Ectodermal cell (in vitro differentiated cells): ENCODE measurements around the gene HMX2.

Source experiments
- H3K27ac ChIP-seq: 2 replicates; pipeline ENCODE4 v1.7.0; 2013; ENCODE audit warnings: mild to moderate bottlenecking, low read depth, low read length; ENCODE audit not compliant: insufficient read depth, poor library complexity, severe bottlenecking
- H3K27me3 ChIP-seq: 2 replicates; pipeline ENCODE4 v1.7.0; 2013; ENCODE audit warnings: mild to moderate bottlenecking, low read length; ENCODE audit not compliant: insufficient read depth, control insufficient read depth, poor library complexity, severe bottlenecking
- H3K36me3 ChIP-seq: one replicate; pipeline ENCODE4 v1.7.0; 2013; ENCODE audit warnings: low read length; ENCODE audit not compliant: control insufficient read depth, insufficient read depth
- H3K4me1 ChIP-seq: one replicate; pipeline ENCODE4 v1.7.0; 2013; ENCODE audit warnings: low read length; ENCODE audit not compliant: control insufficient read depth, insufficient read depth
- H3K4me3 ChIP-seq: 2 replicates; pipeline ENCODE4 v1.7.0; 2013; ENCODE audit warnings: low read depth, low read length, control low read depth; ENCODE audit not compliant: insufficient read depth
- H3K9me3 ChIP-seq: 2 replicates; pipeline ENCODE4 v1.7.0; 2013; ENCODE audit warnings: mild to moderate bottlenecking, low read length, moderate library complexity; ENCODE audit not compliant: control insufficient read depth
- WGBS, 2 experiments: methylation state at CpG; one replicate each; pipeline ENCODE4 v1.1.7; 2013; ENCODE audit warnings: missing lambda C conversion rate in 2 of 2; 5-methylcytosine and 5-hydroxymethylcytosine counted together

Gene HMX2

GRCh38 chr10:123129618-123130271 lies 18.2 kb upstream of the HMX2 start:
- H3K9me3 ChIP-seq, result no peaks in the 10 kb centered on the region
- no peak overlapping the region for H3K4me3 ChIP-seq
- peaks cover 9% of the 10 kb centered on the region for H3K4me1 ChIP-seq
- H3K27me3 ChIP-seq, result peaks cover 70% of the 10 kb centered on the region
- H3K36me3 ChIP-seq, result no peaks in the 10 kb centered on the region
- H3K27ac ChIP-seq, result no peak overlapping the region
- 83 to 89% methylated on average over 4 of the region's 4 CpGs for WGBS, 2 experiments

- Histone ChIP-seq H3K27ac (no peak overlapping the region), H3K4me1 (peaks cover 25% of the 10 kb centered on the region), H3K27me3 (peaks cover 96% of the 10 kb centered on the region), H3K4me3 (peak overlapping the region; percentile 21), H3K36me3 (no peaks in the 10 kb centered on the region), H3K9me3 (no peaks in the 10 kb centered on the region)
- WGBS, 2 experiments, result 1% methylated on average over 48 of the region's 48 CpGs
Measured at GRCh38 chr10:123132576-123133477, 15.1 kb upstream of the HMX2 start.

GRCh38 chr10:123133541-123134342 lies 14.2 kb upstream of the HMX2 start:
- Histone ChIP-seq H3K27ac (no peak overlapping the region), H3K9me3 (no peaks in the 10 kb centered on the region), H3K36me3 (no peaks in the 10 kb centered on the region), H3K4me1 (peaks cover 25% of the 10 kb centered on the region), H3K27me3 (peaks cover 100% of the 10 kb centered on the region), H3K4me3 (peak overlapping the region; percentile 21)
- 3 to 4% methylated on average over 40 of the region's 40 CpGs for WGBS, 2 experiments

- peaks cover 27% of the 10 kb centered on the region for H3K4me1 ChIP-seq
- no peak overlapping the region for H3K27ac ChIP-seq
- WGBS, 2 experiments, result 2 to 3% methylated on average over 42 of the region's 42 CpGs
- no peak overlapping the region for H3K4me3 ChIP-seq
- no peaks in the 10 kb centered on the region for H3K9me3 ChIP-seq
- peaks cover 100% of the 10 kb centered on the region for H3K27me3 ChIP-seq
- H3K36me3 ChIP-seq, result no peaks in the 10 kb centered on the region
Measured at GRCh38 chr10:123134343-123134914, 13.5 kb upstream of the HMX2 start.

GRCh38 chr10:123134915-123135414 lies 13.0 kb upstream of the HMX2 start:
- Histone ChIP-seq H3K27me3 (peaks cover 100% of the 10 kb centered on the region), H3K27ac (no peak overlapping the region), H3K9me3 (no peaks in the 10 kb centered on the region), H3K36me3 (no peaks in the 10 kb centered on the region), H3K4me1 (peaks cover 32% of the 10 kb centered on the region), H3K4me3 (peak overlapping the region; percentile 29)
- WGBS, 2 experiments, result 1% methylated on average over 46 of the region's 46 CpGs

- no peaks in the 10 kb centered on the region for H3K36me3 ChIP-seq
- H3K4me3 ChIP-seq, result peak within 1 kb of the TSS; percentile 29
- H3K4me1 ChIP-seq, result peaks cover 34% of the 10 kb centered on the region
- H3K27me3 ChIP-seq, result peaks cover 100% of the 10 kb centered on the region
- H3K9me3 ChIP-seq, result no peaks in the 10 kb centered on the region
- 0 to 1% methylated on average over 76 of the region's 76 CpGs for WGBS, 2 experiments
- H3K27ac ChIP-seq, result no peak within 1 kb of the TSS
Measured at GRCh38 chr10:123135415-123136141, 12.4 kb upstream of the HMX2 start, which contains the start of gene HMX3. Gene HMX3 (plus strand): TSS chr10:123135970. CDS start chr10:123136051, 81 bp downstream.

- no peak overlapping the region for H3K27ac ChIP-seq
- peaks cover 100% of the 10 kb centered on the region for H3K27me3 ChIP-seq
- peaks cover 34% of the 10 kb centered on the region for H3K4me1 ChIP-seq
- H3K36me3 ChIP-seq, result no peaks in the 10 kb centered on the region
- WGBS, 2 experiments, result 1% methylated on average over 59 of the region's 59 CpGs
- H3K9me3 ChIP-seq, result no peaks in the 10 kb centered on the region
- peak overlapping the region; percentile 29 for H3K4me3 ChIP-seq
Measured at GRCh38 chr10:123136221-123136805, 11.6 kb upstream of the HMX2 start.

GRCh38 chr10:123136806-123137642 lies 10.9 kb upstream of the HMX2 start:
- Histone ChIP-seq H3K4me1 (peaks cover 34% of the 10 kb centered on the region), H3K27me3 (peaks cover 100% of the 10 kb centered on the region), H3K27ac (no peak overlapping the region), H3K36me3 (no peaks in the 10 kb centered on the region), H3K4me3 (peak overlapping the region; percentile 29), H3K9me3 (no peaks in the 10 kb centered on the region)
- 1% methylated on average over 83 of the region's 83 CpGs for whole genome bisulfite sequencing, 2 experiments
